ENCODE results near the gene CD55.

- TF ChIP-seq, protein P1, sequence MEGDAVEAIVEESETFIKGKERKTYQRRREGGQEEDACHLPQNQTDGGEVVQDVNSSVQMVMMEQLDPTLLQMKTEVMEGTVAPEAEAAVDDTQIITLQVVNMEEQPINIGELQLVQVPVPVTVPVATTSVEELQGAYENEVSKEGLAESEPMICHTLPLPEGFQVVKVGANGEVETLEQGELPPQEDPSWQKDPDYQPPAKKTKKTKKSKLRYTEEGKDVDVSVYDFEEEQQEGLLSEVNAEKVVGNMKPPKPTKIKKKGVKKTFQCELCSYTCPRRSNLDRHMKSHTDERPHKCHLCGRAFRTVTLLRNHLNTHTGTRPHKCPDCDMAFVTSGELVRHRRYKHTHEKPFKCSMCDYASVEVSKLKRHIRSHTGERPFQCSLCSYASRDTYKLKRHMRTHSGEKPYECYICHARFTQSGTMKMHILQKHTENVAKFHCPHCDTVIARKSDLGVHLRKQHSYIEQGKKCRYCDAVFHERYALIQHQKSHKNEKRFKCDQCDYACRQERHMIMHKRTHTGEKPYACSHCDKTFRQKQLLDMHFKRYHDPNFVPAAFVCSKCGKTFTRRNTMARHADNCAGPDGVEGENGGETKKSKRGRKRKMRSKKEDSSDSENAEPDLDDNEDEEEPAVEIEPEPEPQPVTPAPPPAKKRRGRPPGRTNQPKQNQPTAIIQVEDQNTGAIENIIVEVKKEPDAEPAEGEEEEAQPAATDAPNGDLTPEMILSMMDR (IDR thresholded peaks at IDR 0.05) = no peak
- no peak for TF ChIP-seq POLR2A (IDR thresholded peaks at IDR 0.05)
Measured at GRCh38 chr1:207283421-207283820, 38.1 kb upstream of the CD55 start.
